Measurements from ENCODE around the gene ZMIZ1.
A peak's percentile ranks its signal among the peaks of the same experiment; 100 is the strongest.
"Not testable (repeated sequence)": the region's sequence is repeated elsewhere in the genome, so short reads cannot be mapped to it uniquely, and the experiment has no call there.

Gene ZMIZ1

GRCh38 chr10:79274279-79275104 is 205.7 kb downstream of the ZMIZ1 start:
- DNase-seq: no peak

GRCh38 chr10:79275105-79275430 is 206.3 kb downstream of the ZMIZ1 start:
- no peak for DNase-seq

GRCh38 chr10:79275431-79275851 is 206.7 kb downstream of the ZMIZ1 start:
- DNase-seq: no peak

- DNase-seq: no peak
These were observed 209.0 kb downstream of the ZMIZ1 start for GRCh38 chr10:79277579-79278269.

- not testable (repeated sequence) for DNase-seq
These were observed 210.3 kb downstream of the ZMIZ1 start for GRCh38 chr10:79279047-79279446.

- DNase-seq: no peak
These were observed 212.2 kb downstream of the ZMIZ1 start for GRCh38 chr10:79280956-79281355.

- no peak for DNase-seq
These were observed 213.6 kb downstream of the ZMIZ1 start for GRCh38 chr10:79282388-79282787.

- DNase-seq: no peak
These were observed 214.8 kb downstream of the ZMIZ1 start for GRCh38 chr10:79283616-79284015.

- no peak for DNase-seq
These were observed 215.5 kb downstream of the ZMIZ1 start for GRCh38 chr10:79284158-79284871.

- no peak for DNase-seq
These were observed 216.8 kb downstream of the ZMIZ1 start for GRCh38 chr10:79285315-79286197.

- no peak for DNase-seq
These were observed 217.7 kb downstream of the ZMIZ1 start for GRCh38 chr10:79286318-79286951.

- DNase-seq: no peak
These were observed 219.4 kb downstream of the ZMIZ1 start for GRCh38 chr10:79287973-79288723.

- no peak for DNase-seq
These were observed 221.0 kb downstream of the ZMIZ1 start for GRCh38 chr10:79289801-79290200.

GRCh38 chr10:79292026-79292766 is 223.4 kb downstream of the ZMIZ1 start:
- DNase-seq: no peak

GRCh38 chr10:79292891-79293746 is 224.4 kb downstream of the ZMIZ1 start:
- peak; percentile 89 for DNase-seq

- DNase-seq: peak; percentile 79
These were observed 225.2 kb downstream of the ZMIZ1 start for GRCh38 chr10:79293841-79294581.

- no peak for DNase-seq
These were observed 226.8 kb downstream of the ZMIZ1 start for GRCh38 chr10:79295563-79295962.

- no peak for DNase-seq
These were observed 227.7 kb downstream of the ZMIZ1 start for GRCh38 chr10:79296431-79296830.

Data from 8988T (cell line).